ENCODE measurements around the gene SAFB. TPM values are rescaled to one million over a fixed set of nuclear protein-coding genes. Genes with fewer than 3 reads are reported as not detected.
"Not testable (repeated sequence)": the region's sequence is repeated elsewhere in the genome, so short reads cannot be mapped to it uniquely, and the experiment has no call there.

SAFB gene
- total RNA-seq, 1 experiment from 2014 or later: 106 TPM

- Histone ChIP-seq H3K4me3 (no peak overlapping the region), H3K4me1 (peaks cover 18% of the 10 kb centered on the region), H3K9me3 (replicated peaks) (no peaks in the 10 kb centered on the region), H3K36me3 (peaks cover 78% of the 10 kb centered on the region), H3K27me3 (no peaks in the 10 kb centered on the region), H3K27ac (no peak overlapping the region)
- no peak for DNase-seq
Observed at GRCh38 chr19:5696196-5697021, 73.5 kb downstream of the SAFB start.

GRCh38 chr19:5697022-5697889, 74.4 kb downstream of the SAFB start:
- Histone ChIP-seq H3K27me3 (no peaks in the 10 kb centered on the region), H3K9me3 (replicated peaks) (no peaks in the 10 kb centered on the region), H3K36me3 (peaks cover 69% of the 10 kb centered on the region), H3K27ac (no peak overlapping the region), H3K4me3 (no peak overlapping the region), H3K4me1 (peaks cover 18% of the 10 kb centered on the region)
- no peak for DNase-seq

- H3K36me3 ChIP-seq: peaks cover 62% of the 10 kb centered on the region
Observed at GRCh38 chr19:5697890-5698634, 75.2 kb downstream of the SAFB start.

GRCh38 chr19:5698635-5699422, 75.9 kb downstream of the SAFB start:
- Histone ChIP-seq H3K9me3 (replicated peaks) (no peaks in the 10 kb centered on the region), H3K4me3 (no peak overlapping the region), H3K27ac (no peak overlapping the region), H3K27me3 (no peaks in the 10 kb centered on the region), H3K36me3 (peaks cover 62% of the 10 kb centered on the region), H3K4me1 (peaks cover 9% of the 10 kb centered on the region)
- DNase-seq: no peak

More at GRCh38 chr19:5697890-5698634, 75.2 kb downstream of the SAFB start:
- no peak for DNase-seq
- H3K27me3 ChIP-seq: no peaks in the 10 kb centered on the region
- H3K27ac ChIP-seq: no peak overlapping the region
- no peaks in the 10 kb centered on the region for H3K9me3 ChIP-seq (replicated peaks)
- no peak overlapping the region for H3K4me3 ChIP-seq
- H3K4me1 ChIP-seq: peaks cover 17% of the 10 kb centered on the region

- no peak for DNase-seq
- peaks cover 64% of the 10 kb centered on the region for H3K36me3 ChIP-seq
- no peaks in the 10 kb centered on the region for H3K9me3 ChIP-seq (replicated peaks)
- H3K27me3 ChIP-seq: no peaks in the 10 kb centered on the region
- no peak overlapping the region for H3K27ac ChIP-seq
- no peak overlapping the region for H3K4me3 ChIP-seq
- peaks cover under 1% of the 10 kb centered on the region; the same call in 1 of the 2 replicates for H3K4me1 ChIP-seq
Observed at GRCh38 chr19:5700455-5701092, 77.7 kb downstream of the SAFB start.

GRCh38 chr19:5702053-5702410, 79.1 kb downstream of the SAFB start:
- H3K9me3 ChIP-seq (replicated peaks); DNase-seq; H3K27me3 ChIP-seq; H3K4me1 ChIP-seq; H3K27ac ChIP-seq; H3K4me3 ChIP-seq: not testable (repeated sequence)
- peaks cover 68% of the 10 kb centered on the region for H3K36me3 ChIP-seq

- peaks cover 62% of the 10 kb centered on the region for H3K36me3 ChIP-seq
Observed at GRCh38 chr19:5703819-5704818, 81.2 kb downstream of the SAFB start.

GRCh38 chr19:5705552-5705951, 82.7 kb downstream of the SAFB start:
- no peak overlapping the region for H3K27ac ChIP-seq
- H3K27me3 ChIP-seq: no peaks in the 10 kb centered on the region
- H3K4me1 ChIP-seq: no peaks in the 10 kb centered on the region
- no peaks in the 10 kb centered on the region for H3K9me3 ChIP-seq (replicated peaks)
- DNase-seq: no peak
- no peak overlapping the region for H3K4me3 ChIP-seq
- H3K36me3 ChIP-seq: peaks cover 58% of the 10 kb centered on the region

More at GRCh38 chr19:5703819-5704818, 81.2 kb downstream of the SAFB start:
- Histone ChIP-seq H3K27ac (no peak overlapping the region), H3K4me3 (no peak overlapping the region), H3K9me3 (replicated peaks) (no peaks in the 10 kb centered on the region), H3K4me1 (no peaks in the 10 kb centered on the region), H3K27me3 (no peaks in the 10 kb centered on the region)
- DNase-seq: no peak

- peaks cover 60% of the 10 kb centered on the region for H3K36me3 ChIP-seq
- DNase-seq: no peak
Observed at GRCh38 chr19:5706876-5707573, 84.1 kb downstream of the SAFB start.

GRCh38 chr19:5707576-5708575, 85.0 kb downstream of the SAFB start:
- Histone ChIP-seq H3K4me3 (no peak overlapping the region), H3K27ac (no peak overlapping the region), H3K9me3 (replicated peaks) (no peaks in the 10 kb centered on the region), H3K4me1 (no peaks in the 10 kb centered on the region), H3K36me3 (peaks cover 68% of the 10 kb centered on the region), H3K27me3 (no peaks in the 10 kb centered on the region)
- DNase-seq: no peak

More at GRCh38 chr19:5706876-5707573, 84.1 kb downstream of the SAFB start:
- Histone ChIP-seq H3K27ac (no peak overlapping the region), H3K9me3 (replicated peaks) (no peaks in the 10 kb centered on the region), H3K27me3 (no peaks in the 10 kb centered on the region), H3K4me1 (no peaks in the 10 kb centered on the region), H3K4me3 (no peak overlapping the region)

- Histone ChIP-seq H3K36me3 (peaks cover 47% of the 10 kb centered on the region), H3K4me1 (no peaks in the 10 kb centered on the region), H3K27ac (no peak overlapping the region)
Observed at GRCh38 chr19:5711025-5711424, 88.1 kb downstream of the SAFB start.

More at GRCh38 chr19:5711025-5711424, 88.1 kb downstream of the SAFB start:
- Histone ChIP-seq H3K9me3 (replicated peaks) (no peaks in the 10 kb centered on the region), H3K27me3 (no peaks in the 10 kb centered on the region), H3K4me3 (no peak overlapping the region)
- no peak for DNase-seq

Measured in SJCRH30 (cell line).